K562 (cell line): ENCODE data around the gene SIK3. TPM values are rescaled to one million over a fixed set of nuclear protein-coding genes. Genes with fewer than 3 reads are reported as not detected.
A peak's percentile ranks its signal among the peaks of the same experiment; 100 is the strongest.

ENCODE experiments used
- ATAC-seq: fragments of 200-7000 bp; cut with Tn5 transposase; 3 replicates; pipeline ENCODE4 v1.9.1; 2020; ENCODE audit warnings: moderate library complexity
- BruUV-seq: library from RNA; stranded (reverse); fragments of 400-500 nt; replicated peaks from 2 replicates; lab custom pipeline; 2021; lab: Mats Ljungman, UMichigan
- CTCF ChIA-PET: fragments of 300-600 bp; formaldehyde crosslinking; extraction: SDS; loops from one replicate; lab custom pipeline; 2021; ENCODE audit warnings: low intra/inter-chr PET ratio; lab: Yijun Ruan, JAX
- POLR2A ChIA-PET: fragments of 300-600, 350-650 bp; sonication (Branson Sonifier 250); formaldehyde crosslinking; extraction: SDS; loops from one replicate; lab custom pipeline; 2021; ENCODE audit warnings: antibody characterized with exemption, inconsistent platforms; lab: Yijun Ruan, JAX
- DNase-seq, 4 experiments: peaks; one replicate each; pipeline versions ENCODE4 v3.0.0 to v3.0.0-alpha.2; 2011 to 2018; ENCODE audit warnings: low spot score in 3 of 4, mixed read lengths in 3 of 4; ENCODE audit errors: extremely low read depth in 1 of 4
- FAIRE-seq: peaks from 2 replicates; lab custom pipeline; 2011; peaks lifted over from hg19 to GRCh38; lab: Jason Lieb, UNC
- H2AFZ ChIP-seq: 2 replicates; pipeline ENCODE4 v1.6.0; 2011; ENCODE audit warnings: low read depth, low read length, control low read depth, inconsistent platforms
- H3K27ac ChIP-seq: fragments of 200-600 bp; 3 replicates; pipeline ENCODE4 v1.8.0; 2011; ENCODE audit warnings: low read depth, mild to moderate bottlenecking, control low read depth, inconsistent platforms, low read length, moderate library complexity, mixed read lengths; ENCODE audit errors: extremely low read depth
- H3K27me3 ChIP-seq, 2 experiments: fragments of 300-600 bp in 1 of 2; 2 replicates in 1 of 2; 3 replicates in 1 of 2; pipeline versions ENCODE4 v1.6.0 to v1.8.0; 2011; ENCODE audit warnings: inconsistent platforms in 2 of 2, low read length in 2 of 2, mild to moderate bottlenecking in 1 of 2, mixed read lengths in 1 of 2, moderate library complexity in 1 of 2; ENCODE audit not compliant: control insufficient read depth in 2 of 2, insufficient read depth in 2 of 2
- H3K36me3 ChIP-seq: fragments of 300-600 bp; 3 replicates; pipeline ENCODE4 v1.8.0; 2011; ENCODE audit warnings: mild to moderate bottlenecking, low read length, inconsistent platforms; ENCODE audit not compliant: control insufficient read depth, insufficient read depth
- H3K4me1 ChIP-seq, 2 experiments: fragments of 200-600 bp in 1 of 2; replicated peaks in 1 of 2; 2 replicates in 1 of 2; 3 replicates in 1 of 2; pipeline versions ENCODE4 v1.5.1 to v1.8.0; 2011; ENCODE audit warnings: inconsistent platforms in 2 of 2, low read length in 2 of 2, mild to moderate bottlenecking in 1 of 2, mixed read lengths in 1 of 2, moderate library complexity in 1 of 2; ENCODE audit not compliant: control insufficient read depth in 2 of 2, insufficient read depth in 2 of 2
- H3K4me2 ChIP-seq: 2 replicates; pipeline ENCODE4 v1.6.1; 2011; ENCODE audit warnings: low read length, control low read depth, inconsistent platforms, mixed read lengths; ENCODE audit not compliant: insufficient read depth
- H3K4me3 ChIP-seq: fragments of 200-600 bp; sonication (generic), shearing (Covaris generic); 2 replicates; pipeline ENCODE4 v1.5.1; 2016; ENCODE audit warnings: control low read depth, inconsistent platforms
- H3K79me2 ChIP-seq: fragments of 200-600 bp; 3 replicates; pipeline ENCODE4 v1.8.0; 2011; ENCODE audit warnings: low read length, inconsistent platforms; ENCODE audit not compliant: control insufficient read depth, insufficient read depth
- H3K9ac ChIP-seq, 2 experiments: 2 replicates each; pipeline versions ENCODE4 v1.6.0 to v1.6.1; 2011; ENCODE audit warnings: low read depth in 2 of 2, low read length in 2 of 2, control low read depth in 1 of 2, inconsistent platforms in 1 of 2, mild to moderate bottlenecking in 1 of 2, mixed read lengths in 1 of 2; ENCODE audit not compliant: insufficient read depth in 1 of 2
- H3K9me1 ChIP-seq: one replicate; pipeline ENCODE4 v1.6.0; 2011; ENCODE audit warnings: inconsistent platforms, mild to moderate bottlenecking, low read length, moderate library complexity; ENCODE audit not compliant: control insufficient read depth, insufficient read depth
- H3K9me3 ChIP-seq: replicated peaks from 2 replicates; pipeline ENCODE4 v1.5.1; 2011; ENCODE audit warnings: low read depth, low read length, inconsistent platforms; ENCODE audit not compliant: control insufficient read depth, insufficient read depth
- H4K20me1 ChIP-seq: replicated peaks from 2 replicates; pipeline ENCODE4 v1.6.1; 2011; ENCODE audit warnings: low read length, inconsistent platforms, mixed read lengths; ENCODE audit not compliant: control insufficient read depth, insufficient read depth
- ARID1B ChIP-seq: fragments of 450-650 bp; IDR thresholded peaks from 2 replicates; pipeline ENCODE4 v1.6.1; 2016; ENCODE audit warnings: antibody characterized with exemption, mild to moderate bottlenecking, inconsistent platforms
- CBFA2T3 ChIP-seq: fragments of 450-650 bp; IDR thresholded peaks from 2 replicates; pipeline ENCODE4 v1.6.1; 2017
- DIDO1 ChIP-seq: fragments of 450-650 bp; IDR thresholded peaks from 2 replicates; pipeline ENCODE4 v1.6.1; 2016; ENCODE audit warnings: low read depth, missing biosample characterization, missing genetic modification characterization
- ESRRA ChIP-seq: fragments of 450-650 bp; IDR thresholded peaks from 2 replicates; pipeline ENCODE4 v1.6.1; 2014; ENCODE audit warnings: low read depth, mild to moderate bottlenecking, moderate library complexity, borderline replicate concordance
- FOXK1 ChIP-seq: sonication (generic); formaldehyde crosslinking; IDR thresholded peaks from 2 replicates; pipeline ENCODE4 v1.8.0; 2022; ENCODE audit warnings: missing genetic modification reagents, mild to moderate bottlenecking, borderline replicate concordance
- HDAC2 ChIP-seq: fragments of 450-650 bp; IDR thresholded peaks from 2 replicates; pipeline ENCODE4 v1.6.1; 2016; ENCODE audit warnings: mild to moderate bottlenecking
- HMBOX1 ChIP-seq: sonication (generic); IDR thresholded peaks from 2 replicates; pipeline ENCODE4 v1.6.1; 2016
- HNRNPH1 ChIP-seq: fragments of 200-400 bp; formaldehyde crosslinking; optimal IDR thresholded peaks from 2 replicates; pipeline ENCODE3; 2017; ENCODE audit warnings: low read depth, mild to moderate bottlenecking, low read length, moderate library complexity
- HNRNPUL1 ChIP-seq: fragments of 200-400 bp; formaldehyde crosslinking; IDR thresholded peaks from 2 replicates; pipeline ENCODE4 v1.6.1; 2017; ENCODE audit warnings: low read length
- KLF1 ChIP-seq: fragments of 450-650 bp; IDR thresholded peaks from 2 replicates; pipeline ENCODE4 v1.6.1; 2016; ENCODE audit warnings: missing genetic modification characterization, missing compliant biosample characterization
- LEF1 ChIP-seq: fragments of 450-650 bp; IDR thresholded peaks from 2 replicates; pipeline ENCODE4 v1.6.1; 2016; ENCODE audit warnings: mild to moderate bottlenecking
- RBM39 ChIP-seq: fragments of 200-400 bp; formaldehyde crosslinking; optimal IDR thresholded peaks from 2 replicates; pipeline ENCODE3; 2018; ENCODE audit warnings: low read depth, low read length
- SMARCA5 ChIP-seq: fragments of 450-650 bp; IDR thresholded peaks from 2 replicates; pipeline ENCODE4 v1.6.1; 2016
- TAF9B ChIP-seq: fragments of 450-650 bp; IDR thresholded peaks from 2 replicates; pipeline ENCODE4 v1.6.1; 2018; ENCODE audit warnings: mild to moderate bottlenecking; ENCODE audit not compliant: partially characterized antibody
- XRCC3 ChIP-seq: fragments of 450-650 bp; IDR thresholded peaks from 2 replicates; pipeline ENCODE4 v1.6.1; 2017; ENCODE audit warnings: mild to moderate bottlenecking, moderate library complexity
- ZNF449 ChIP-seq: fragments of 250-450 bp; sonication (Bioruptor Pico); IDR thresholded peaks from 2 replicates; pipeline ENCODE4 v1.8.0; 2022; ENCODE audit warnings: moderate library complexity, mild to moderate bottlenecking, inconsistent platforms
- WGBS: fragments of 100-300 bp; shearing (Covaris generic); methylation state at CpG from one replicate; pipeline ENCODE4 v1.1.6; 2016; ENCODE audit warnings: low coverage, mixed read lengths; ENCODE audit not compliant: insufficient coverage; ENCODE audit errors: missing lambda C conversion rate; 5-methylcytosine and 5-hydroxymethylcytosine counted together
- in situ Hi-C: fragments of 300-500 bp; cut with MboI; formaldehyde crosslinking; loops from 4 replicates; pipeline ENCODE4 v1.15.0; 2018; ENCODE audit warnings: inconsistent platforms, mixed read lengths
- intact Hi-C: fragments of 100-400 bp; cut with micrococcal nuclease; formaldehyde crosslinking; loops from 2 replicates; pipeline ENCODE4 v1.14.2; 2022
- polyA plus RNA-seq, 8 experiments: library from polyadenylated mRNA; depleted of rRNA in 4 of 8; stranded (reverse) in 5 of 8; unstranded in 3 of 8; fragments of >200 nt; fragmentation: Nextera tagmentation in 2 of 8; fragmentation: Illumina TruSeq in 1 of 8; extraction: Ambion mirVana in 2 of 8; extraction: Trizol in 1 of 8; gene quantifications; 2 replicates each; pipeline versions ENCODE4 v1.2.1 to v1.2.3, GENCODE V29; 2011 to 2014; ENCODE audit warnings: inconsistent platforms in 1 of 8, missing spikeins in 1 of 8
- total RNA-seq, 7 experiments: library from RNA; depleted of rRNA in 6 of 7; stranded (reverse); fragments of >200 nt in 6 of 7; fragmentation: Illumina TruSeq in 2 of 7; extraction: Trizol in 2 of 7; gene quantifications; 2 replicates each; pipeline versions ENCODE4 v1.2.1 to v1.2.3, GENCODE V29; 2011 to 2021; ENCODE audit warnings: low replicate concordance in 1 of 7

SIK3 gene
- total and polyA plus RNA-seq, 9 of the 15 experiments (the other 6 are each of a cell fraction or from before 2014, with no cell fraction given), result 1.6 to 21.6 (median 8.0) TPM

- H3K4me3 ChIP-seq, result no peak overlapping the region
- FAIRE-seq, result no peak
- H3K9me3 ChIP-seq, result no peaks in the 10 kb centered on the region
- H3K27ac ChIP-seq, result no peak overlapping the region
- H3K36me3 ChIP-seq, result no peaks in the 10 kb centered on the region
- ChIA-PET POLR2A (interaction anchor here (1.1 kb wide), 2 partner anchors 14 to 338 kb away, joined by 3 read pairs; no protein-coding TSS in a partner anchor), CTCF (no interaction called here)
- WGBS, result 13% methylated on average over 1 of the region's 1 CpG
- no peak overlapping the region for H3K4me2 ChIP-seq
- intact Hi-C loops (loop anchor here (2.0 kb wide), 1 partner anchor 27 kb away; no protein-coding TSS in a partner anchor), in situ Hi-C loops (no loop called here)
- TF ChIP-seq ARID1B (0 out of 2 replicates have a peak, but pooled peaks have one; percentile 22), FOXK1 (CRISPR knock-in tag) (no peak), HDAC2 (no peak), LEF1 (no peak), XRCC3 (no peak), HMBOX1 (peak; percentile 50; the same call in 1 of the 2 replicates), CBFA2T3 (peak; percentile 44), DIDO1 (tag) (no peak), TAF9B (no peak), SMARCA5 (no peak), KLF1 (tag) (no peak), HNRNPUL1 (no peak), ESRRA (no peak), ZNF449 (no peak), HNRNPH1 (no peak), RBM39 (no peak)
- H3K4me1 ChIP-seq, result peaks cover 20 to 24% of the 10 kb centered on the region in 2 experiments; a peak in 4 of 5 replicates
- no TSS peak for BruUV-seq
- H3K9ac ChIP-seq, result no peak overlapping the region
- H3K79me2 ChIP-seq, result peaks cover 38% of the 10 kb centered on the region
- peaks cover 22% of the 10 kb centered on the region for H4K20me1 ChIP-seq
- H3K27me3 ChIP-seq, result no peaks in the 10 kb centered on the region
- no peak overlapping the region for H2AFZ ChIP-seq
- H3K9me1 ChIP-seq, result no peaks in the 10 kb centered on the region
- no peak for ATAC-seq
- DNase-seq, result no peak
Measured at GRCh38 chr11:117070016-117070415, 28.2 kb downstream of the SIK3 start.
